ENCODE measurements around the gene OR2F1. TPM values are rescaled to one million over a fixed set of nuclear protein-coding genes. Genes with fewer than 3 reads are reported as not detected.

OR2F1 gene
- total and polyA plus RNA-seq, 4 donors: under 0.01 to 0.05 TPM; not detected in 2

- TF ChIP-seq, protein P1, sequence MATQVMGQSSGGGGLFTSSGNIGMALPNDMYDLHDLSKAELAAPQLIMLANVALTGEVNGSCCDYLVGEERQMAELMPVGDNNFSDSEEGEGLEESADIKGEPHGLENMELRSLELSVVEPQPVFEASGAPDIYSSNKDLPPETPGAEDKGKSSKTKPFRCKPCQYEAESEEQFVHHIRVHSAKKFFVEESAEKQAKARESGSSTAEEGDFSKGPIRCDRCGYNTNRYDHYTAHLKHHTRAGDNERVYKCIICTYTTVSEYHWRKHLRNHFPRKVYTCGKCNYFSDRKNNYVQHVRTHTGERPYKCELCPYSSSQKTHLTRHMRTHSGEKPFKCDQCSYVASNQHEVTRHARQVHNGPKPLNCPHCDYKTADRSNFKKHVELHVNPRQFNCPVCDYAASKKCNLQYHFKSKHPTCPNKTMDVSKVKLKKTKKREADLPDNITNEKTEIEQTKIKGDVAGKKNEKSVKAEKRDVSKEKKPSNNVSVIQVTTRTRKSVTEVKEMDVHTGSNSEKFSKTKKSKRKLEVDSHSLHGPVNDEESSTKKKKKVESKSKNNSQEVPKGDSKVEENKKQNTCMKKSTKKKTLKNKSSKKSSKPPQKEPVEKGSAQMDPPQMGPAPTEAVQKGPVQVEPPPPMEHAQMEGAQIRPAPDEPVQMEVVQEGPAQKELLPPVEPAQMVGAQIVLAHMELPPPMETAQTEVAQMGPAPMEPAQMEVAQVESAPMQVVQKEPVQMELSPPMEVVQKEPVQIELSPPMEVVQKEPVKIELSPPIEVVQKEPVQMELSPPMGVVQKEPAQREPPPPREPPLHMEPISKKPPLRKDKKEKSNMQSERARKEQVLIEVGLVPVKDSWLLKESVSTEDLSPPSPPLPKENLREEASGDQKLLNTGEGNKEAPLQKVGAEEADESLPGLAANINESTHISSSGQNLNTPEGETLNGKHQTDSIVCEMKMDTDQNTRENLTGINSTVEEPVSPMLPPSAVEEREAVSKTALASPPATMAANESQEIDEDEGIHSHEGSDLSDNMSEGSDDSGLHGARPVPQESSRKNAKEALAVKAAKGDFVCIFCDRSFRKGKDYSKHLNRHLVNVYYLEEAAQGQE (IDR thresholded peaks at IDR 0.05): no peak
- no peak for TF ChIP-seq RAD21 (IDR thresholded peaks at IDR 0.05)
- TF ChIP-seq JUND (IDR thresholded peaks at IDR 0.05): no peak
These were observed 22.9 kb upstream of the OR2F1 start (continued) for GRCh38 chr7:143931739-143932138.

- H3K27me3 ChIP-seq (ENCODE audit: control insufficient read depth in 4 of 4, insufficient read depth in 4 of 4, low read length in 3 of 4): no peaks in the 10 kb centered on the region
- no peak for TF ChIP-seq MAX (IDR thresholded peaks at IDR 0.05)
- TF ChIP-seq, protein P1 (IDR thresholded peaks at IDR 0.05): no peak
- H3K9ac ChIP-seq (ENCODE audit: low read depth in 1 of 2, low read length in 2 of 2): no peak within 1 kb of the TSS
- H3K4me3 ChIP-seq (ENCODE audit: low read depth in 1 of 3, low read length in 3 of 3): no peak within 1 kb of the TSS
- H3K27ac ChIP-seq (ENCODE audit: low read depth in 1 of 2, low read length in 2 of 2): no peak within 1 kb of the TSS
- 86% methylated on average over 3 of the region's 3 CpGs for WGBS
- no peaks in the 10 kb centered on the region for H3K36me3 ChIP-seq (ENCODE audit: control insufficient read depth in 4 of 4, insufficient read depth in 3 of 4, low read depth in 1 of 4, low read length in 3 of 4)
- no peak for DNase-seq (ENCODE audit: low spot score)
- no peaks in the 10 kb centered on the region for H3K9me3 ChIP-seq (ENCODE audit: control insufficient read depth in 4 of 4, low read length in 3 of 4)
- no peaks in the 10 kb centered on the region for H3K4me1 ChIP-seq (ENCODE audit: control insufficient read depth in 4 of 4, insufficient read depth in 4 of 4, low read length in 3 of 4)
These were observed 19.9 kb upstream of the OR2F1 start, which contains the start of gene OR2F2 for GRCh38 chr7:143934526-143935325. TSS of gene OR2F2 (plus strand) at chr7:143935233. CDS start at chr7:143935233, 0 bp downstream.

DNA sequence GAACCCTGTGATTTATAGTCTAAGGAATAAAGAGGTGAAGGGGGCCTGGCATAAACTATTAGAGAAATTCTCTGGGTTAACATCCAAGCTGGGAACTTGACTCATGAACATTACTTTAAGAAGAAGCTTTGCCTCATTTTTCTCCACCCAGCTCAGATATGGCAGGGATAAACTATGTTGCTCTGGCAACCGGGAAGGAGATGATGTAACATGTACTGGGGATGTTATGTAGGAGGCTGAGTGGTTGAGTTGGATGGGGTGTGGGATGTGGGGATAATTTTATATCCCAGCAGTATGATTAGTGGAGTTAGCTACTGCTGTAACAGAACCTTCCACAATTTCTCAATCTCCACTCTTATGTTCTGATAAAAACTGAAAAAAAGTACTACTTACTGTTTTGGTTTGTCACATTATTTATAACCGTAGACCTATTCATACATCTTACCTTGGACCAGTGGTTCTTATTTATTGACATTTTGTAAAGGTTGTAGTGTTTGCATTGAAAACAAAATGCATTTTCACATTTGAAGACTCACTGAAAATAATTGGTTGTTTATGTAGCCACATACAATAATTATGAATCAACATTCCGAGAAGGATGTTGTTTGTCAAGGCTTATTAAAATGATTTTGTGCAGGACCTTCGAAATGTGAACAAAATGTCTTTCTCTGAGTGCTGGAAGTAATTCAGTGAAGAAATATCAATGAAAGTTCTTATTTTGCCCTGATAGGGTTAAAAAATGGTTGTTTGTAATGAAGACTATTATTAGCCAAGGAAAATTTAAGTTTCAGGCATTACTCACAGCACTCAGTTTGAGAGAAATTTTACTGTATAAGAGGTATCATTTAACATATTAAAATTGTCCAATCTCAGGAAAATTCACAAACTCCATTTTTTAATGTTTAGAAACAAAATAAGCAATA lies 18.3 kb upstream of the OR2F1 start:
- 86% methylated on average over 4 of the region's 4 CpGs for WGBS
- no peak for TF ChIP-seq FOXA2 (IDR thresholded peaks at IDR 0.05)
- no peak for TF ChIP-seq JUND (IDR thresholded peaks at IDR 0.05)
- no peak for TF ChIP-seq RAD21 (IDR thresholded peaks at IDR 0.05)
- TF ChIP-seq RXRA (IDR thresholded peaks at IDR 0.05): no peak
- TF ChIP-seq EGR1 (IDR thresholded peaks at IDR 0.05; ENCODE audit: low read depth in 2 of 2): no peak
- no peak for TF ChIP-seq YY1 (IDR thresholded peaks at IDR 0.05)
- TF ChIP-seq, protein P2, sequence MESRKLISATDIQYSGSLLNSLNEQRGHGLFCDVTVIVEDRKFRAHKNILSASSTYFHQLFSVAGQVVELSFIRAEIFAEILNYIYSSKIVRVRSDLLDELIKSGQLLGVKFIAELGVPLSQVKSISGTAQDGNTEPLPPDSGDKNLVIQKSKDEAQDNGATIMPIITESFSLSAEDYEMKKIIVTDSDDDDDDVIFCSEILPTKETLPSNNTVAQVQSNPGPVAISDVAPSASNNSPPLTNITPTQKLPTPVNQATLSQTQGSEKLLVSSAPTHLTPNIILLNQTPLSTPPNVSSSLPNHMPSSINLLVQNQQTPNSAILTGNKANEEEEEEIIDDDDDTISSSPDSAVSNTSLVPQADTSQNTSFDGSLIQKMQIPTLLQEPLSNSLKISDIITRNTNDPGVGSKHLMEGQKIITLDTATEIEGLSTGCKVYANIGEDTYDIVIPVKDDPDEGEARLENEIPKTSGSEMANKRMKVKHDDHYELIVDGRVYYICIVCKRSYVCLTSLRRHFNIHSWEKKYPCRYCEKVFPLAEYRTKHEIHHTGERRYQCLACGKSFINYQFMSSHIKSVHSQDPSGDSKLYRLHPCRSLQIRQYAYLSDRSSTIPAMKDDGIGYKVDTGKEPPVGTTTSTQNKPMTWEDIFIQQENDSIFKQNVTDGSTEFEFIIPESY (IDR thresholded peaks at IDR 0.05): no peak
- TF ChIP-seq HNF4A (conservative IDR thresholded peaks at IDR 0.05): no peak
- TF ChIP-seq MAX (IDR thresholded peaks at IDR 0.05): no peak
- Histone ChIP-seq H3K4me1 (ENCODE audit: control insufficient read depth in 4 of 4, insufficient read depth in 4 of 4, low read length in 3 of 4) (no peaks in the 10 kb centered on the region), H3K27ac (ENCODE audit: low read depth in 1 of 2, low read length in 2 of 2) (no peak overlapping the region), H3K27me3 (ENCODE audit: control insufficient read depth in 4 of 4, insufficient read depth in 4 of 4, low read length in 3 of 4) (no peaks in the 10 kb centered on the region), H3K36me3 (ENCODE audit: control insufficient read depth in 4 of 4, insufficient read depth in 3 of 4, low read depth in 1 of 4, low read length in 3 of 4) (no peaks in the 10 kb centered on the region), H3K9ac (ENCODE audit: low read depth in 1 of 2, low read length in 2 of 2) (no peak overlapping the region), H3K4me3 (ENCODE audit: low read depth in 1 of 3, low read length in 3 of 3) (no peak overlapping the region), H3K9me3 (ENCODE audit: control insufficient read depth in 4 of 4, low read length in 3 of 4) (no peaks in the 10 kb centered on the region)
- DNase-seq (ENCODE audit: low spot score): no peak
